Urothelium cell line (cell line): Measurements from ENCODE around the gene NANOGP8.
"Not testable (repeated sequence)": the region's sequence is repeated elsewhere in the genome, so short reads cannot be mapped to it uniquely, and the experiment has no call there.

Source experiments
- DNase-seq: peaks from one replicate; pipeline ENCODE4 v3.0.0; 2011; ENCODE audit warnings: low spot score, mixed read lengths
- FAIRE-seq: peaks from 2 replicates; lab custom pipeline; 2011; peaks lifted over from hg19 to GRCh38; lab: Jason Lieb, UNC

Gene NANOGP8

DNA sequence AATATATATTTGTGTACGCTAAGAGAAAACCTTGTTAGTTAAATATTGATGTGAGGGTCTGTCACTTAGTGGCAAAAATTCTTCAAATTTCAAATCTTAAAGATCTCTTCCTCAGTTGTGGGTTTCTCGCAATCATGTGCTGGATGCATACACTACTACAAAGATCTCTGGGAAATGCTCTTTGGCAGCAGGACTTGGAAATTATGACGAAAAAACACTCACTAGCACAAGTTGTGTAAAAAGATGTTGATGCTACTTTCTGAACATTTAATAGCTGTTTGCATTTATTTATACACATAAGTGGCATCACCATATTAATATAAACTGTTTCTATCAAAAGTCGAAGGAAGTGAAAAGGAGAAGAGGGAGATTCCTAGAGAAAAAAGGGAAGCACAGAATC, 10.8 kb upstream of the NANOGP8 start:
- FAIRE-seq (no peak), DNase-seq (no peak)

DNA sequence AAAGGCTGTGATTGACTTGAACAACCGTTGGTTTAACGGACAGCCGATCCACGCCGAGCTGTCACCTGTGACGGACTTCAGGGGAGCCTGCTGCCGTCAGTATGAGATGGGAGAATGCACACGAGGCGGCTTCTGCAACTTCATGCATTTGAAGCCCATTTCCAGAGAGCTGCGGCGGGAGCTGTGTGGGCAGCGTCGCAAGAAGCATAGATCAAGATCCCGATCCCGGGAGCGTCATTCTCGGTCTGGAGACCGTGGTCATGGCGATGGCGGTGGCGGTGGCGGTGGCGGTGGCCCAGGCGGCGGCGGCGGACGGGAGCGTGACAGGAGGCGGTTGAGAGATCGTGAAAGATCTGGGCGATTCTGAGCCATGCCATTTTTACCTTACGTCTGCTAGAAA, 7.8 kb upstream of the NANOGP8 start:
- no peak for DNase-seq

DNA sequence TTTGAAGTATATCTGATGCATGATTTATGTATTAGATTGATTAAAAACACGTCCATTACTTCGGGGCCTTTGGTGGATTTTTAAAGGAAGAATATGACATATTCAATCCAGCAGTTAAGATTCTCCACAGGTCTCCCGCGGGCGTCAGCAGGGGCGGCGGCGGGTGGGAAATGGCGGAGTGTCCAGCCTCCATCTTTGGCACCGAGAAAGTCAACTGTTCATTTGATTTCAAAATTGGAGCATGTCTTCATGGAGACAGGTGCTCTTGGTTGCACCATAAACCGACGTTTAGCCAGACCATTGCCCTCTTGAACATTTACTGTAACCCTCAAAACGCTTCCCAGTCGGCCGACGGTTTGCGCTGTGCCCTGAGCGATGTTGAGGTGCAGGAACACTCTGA, 7.2 kb upstream of the NANOGP8 start:
- DNase-seq: no peak
- no peak for FAIRE-seq

More for the DNA sequence above, 7.8 kb upstream of the NANOGP8 start:
- FAIRE-seq: no peak

DNA sequence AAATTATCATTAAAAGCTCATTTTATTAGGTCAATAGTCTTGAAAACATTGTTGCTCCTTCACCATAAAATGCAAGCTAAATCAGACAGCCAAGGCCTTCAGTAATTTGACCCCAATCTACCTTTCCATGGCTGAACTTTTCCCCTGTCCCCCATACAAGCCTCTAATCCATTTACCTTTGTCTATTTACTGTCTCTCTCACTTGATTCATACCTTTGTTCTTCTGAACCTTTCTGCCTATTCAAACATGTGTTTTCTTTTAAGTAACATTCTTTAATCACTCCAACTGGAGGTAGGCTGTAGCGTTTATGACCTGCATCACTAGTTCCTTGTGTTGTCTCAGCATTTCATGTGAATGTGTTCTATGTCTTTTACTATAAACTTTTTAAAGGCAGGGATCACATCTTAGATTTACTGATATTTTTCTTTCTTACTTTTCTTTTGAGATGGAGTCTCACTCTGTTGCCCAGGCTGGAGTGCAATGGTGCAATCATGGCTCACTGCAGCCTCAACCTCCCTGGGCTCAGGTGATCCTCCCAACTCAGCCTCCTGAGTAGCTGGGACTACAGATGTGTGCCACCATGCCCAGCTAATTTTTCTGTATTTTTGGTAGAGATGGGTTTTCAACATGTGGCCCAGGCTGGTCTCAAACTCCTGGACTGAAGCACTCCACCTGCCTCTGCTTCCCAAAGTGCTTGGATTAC, 5.2 kb upstream of the NANOGP8 start:
- no peak for FAIRE-seq
- no peak for DNase-seq

DNA sequence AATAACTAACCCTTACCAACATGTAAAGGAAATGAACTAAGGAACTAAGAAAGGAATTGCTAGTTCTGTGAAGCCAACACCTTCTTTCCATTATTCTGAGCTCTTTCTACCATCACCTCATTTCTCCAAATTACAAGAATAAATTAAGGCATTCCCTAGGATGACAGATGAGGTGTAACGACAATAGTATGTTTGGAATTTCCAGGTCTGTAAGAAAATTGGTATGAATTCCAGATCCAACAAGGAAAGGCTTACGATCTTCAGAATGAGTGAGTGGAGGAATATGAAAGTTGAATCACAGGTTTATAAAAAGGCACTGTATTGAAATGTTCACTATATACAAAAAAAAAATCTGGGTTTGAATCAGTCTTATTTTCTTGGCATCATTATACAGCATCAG, 4.5 kb upstream of the NANOGP8 start:
- FAIRE-seq: no peak
- no peak for DNase-seq

DNA sequence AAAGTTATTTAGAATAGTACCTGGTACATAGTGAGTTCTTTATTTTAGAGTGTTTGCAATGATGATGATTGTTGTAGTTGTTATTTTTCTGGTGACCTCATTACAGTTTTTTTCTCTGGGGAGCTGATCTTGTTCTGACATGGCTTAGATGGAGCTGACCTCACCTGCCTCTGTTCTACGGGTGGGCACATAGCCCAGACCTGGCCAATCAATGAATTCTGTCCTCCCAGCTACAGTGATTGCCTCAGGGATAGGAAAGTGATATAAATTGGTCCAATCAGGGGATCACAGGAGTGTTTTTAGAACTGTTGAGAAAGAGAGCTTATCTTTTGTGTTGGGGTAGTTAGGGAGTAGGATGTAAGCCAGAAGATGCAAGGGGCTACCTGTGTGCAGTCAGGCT, 3.2 kb upstream of the NANOGP8 start:
- FAIRE-seq: no peak
- DNase-seq: no peak

DNA sequence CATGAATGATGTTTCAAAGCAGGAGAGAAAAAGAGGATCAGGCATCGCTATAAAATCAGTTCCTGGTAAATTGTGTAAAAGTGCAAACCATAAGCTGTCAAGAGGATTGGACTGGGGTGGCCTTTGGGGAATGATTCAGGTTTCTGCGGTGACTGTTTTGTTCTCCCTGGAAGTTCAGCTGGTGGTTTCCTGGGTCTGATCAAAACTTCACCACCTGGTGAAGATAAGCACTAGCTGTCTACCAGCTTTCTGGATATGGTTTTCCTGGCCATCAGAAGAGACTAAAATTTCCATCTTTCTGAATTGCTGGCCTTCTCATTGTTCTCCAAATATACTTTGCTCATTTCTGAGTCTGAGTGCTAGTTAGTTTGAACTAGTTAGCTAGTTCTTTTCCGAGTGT, 2.7 kb upstream of the NANOGP8 start:
- no peak for DNase-seq
- no peak for FAIRE-seq

DNA sequence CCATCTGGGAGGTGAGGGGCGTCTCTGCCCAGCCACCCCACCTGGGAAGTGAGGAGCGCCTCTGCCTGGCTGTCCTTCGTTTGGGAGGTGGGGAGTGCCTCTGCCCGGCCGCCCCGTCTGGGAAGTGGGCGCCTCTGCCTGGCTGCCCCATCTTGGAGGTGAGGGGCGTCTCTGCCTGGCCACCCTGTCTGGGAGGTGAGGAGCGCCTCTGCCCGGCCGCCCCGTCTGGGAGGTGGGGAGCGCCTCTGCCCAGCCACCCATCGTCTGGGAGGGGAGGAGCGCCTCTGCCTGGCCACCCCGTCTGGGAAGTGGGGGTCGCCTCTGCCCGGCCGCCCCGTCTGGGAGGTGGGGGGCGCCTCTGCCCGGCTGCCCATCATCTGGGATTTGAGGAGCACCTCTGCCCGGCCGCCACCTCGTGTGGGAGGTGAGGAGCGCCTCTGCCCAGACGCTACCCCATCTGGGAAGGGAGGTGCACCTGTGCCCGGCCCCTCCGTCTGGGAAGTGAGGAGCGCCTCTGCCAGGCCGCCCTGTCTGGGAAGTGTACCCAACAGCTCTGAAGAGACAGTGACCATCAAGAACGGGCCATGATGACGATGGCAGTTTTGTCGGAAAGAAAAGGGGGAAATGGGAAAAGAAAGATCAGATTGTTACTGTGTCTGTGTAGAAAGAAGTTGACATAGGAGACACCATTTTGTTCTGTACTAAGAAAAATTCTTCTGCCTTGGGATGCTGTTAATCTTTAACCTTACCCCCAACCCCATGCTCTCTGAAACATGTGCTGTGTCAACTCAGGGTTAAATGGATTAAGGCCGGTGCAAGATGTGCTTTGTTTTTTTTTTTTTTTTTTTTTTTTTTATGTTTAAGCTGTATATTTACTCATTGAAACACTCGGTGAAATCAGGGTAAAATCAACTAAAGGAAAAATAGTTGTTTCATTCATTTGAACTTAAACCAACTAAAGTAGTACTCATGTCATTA, 2.4 kb downstream of the NANOGP8 start:
- FAIRE-seq: peak; percentile 63
- DNase-seq: not testable (repeated sequence)

DNA sequence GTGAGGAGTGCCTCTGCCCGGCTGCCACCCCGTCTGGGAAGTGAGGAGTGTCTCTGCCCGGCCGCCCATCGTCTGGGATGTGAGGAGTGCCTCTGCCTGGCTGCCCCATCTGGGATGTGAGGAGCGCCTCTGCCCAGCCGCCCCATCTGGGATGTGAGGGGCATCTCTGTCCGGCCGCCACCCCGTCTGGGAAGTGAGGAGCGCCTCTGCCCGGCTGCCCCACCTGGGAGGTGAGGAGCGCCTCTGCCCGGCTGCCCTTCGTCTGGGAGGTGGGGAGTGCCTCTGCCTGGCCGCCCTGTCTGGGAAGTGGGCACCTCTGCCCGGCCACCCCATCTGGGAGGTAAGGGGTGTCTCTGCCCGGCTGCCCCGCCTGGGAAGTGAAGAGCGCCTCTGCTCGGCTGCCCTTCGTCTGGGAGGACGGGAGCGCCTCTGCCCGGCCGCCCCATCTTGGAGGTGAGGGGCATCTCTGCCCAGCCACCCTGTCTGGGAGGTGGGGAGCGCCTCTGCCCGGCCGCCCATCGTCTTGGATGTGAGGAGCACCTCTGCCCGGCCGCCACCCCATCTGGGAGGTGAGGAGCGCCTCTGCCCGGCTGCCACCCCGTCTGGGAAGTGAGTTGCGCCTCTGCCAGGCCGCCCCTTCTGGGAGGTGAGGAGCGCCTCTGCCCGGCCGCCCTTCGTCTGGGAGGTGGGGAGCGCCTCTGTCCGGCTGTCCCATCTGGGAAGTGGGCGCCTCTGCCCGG, 3.3 kb downstream of the NANOGP8 start:
- not testable (repeated sequence) for FAIRE-seq, DNase-seq

DNA sequence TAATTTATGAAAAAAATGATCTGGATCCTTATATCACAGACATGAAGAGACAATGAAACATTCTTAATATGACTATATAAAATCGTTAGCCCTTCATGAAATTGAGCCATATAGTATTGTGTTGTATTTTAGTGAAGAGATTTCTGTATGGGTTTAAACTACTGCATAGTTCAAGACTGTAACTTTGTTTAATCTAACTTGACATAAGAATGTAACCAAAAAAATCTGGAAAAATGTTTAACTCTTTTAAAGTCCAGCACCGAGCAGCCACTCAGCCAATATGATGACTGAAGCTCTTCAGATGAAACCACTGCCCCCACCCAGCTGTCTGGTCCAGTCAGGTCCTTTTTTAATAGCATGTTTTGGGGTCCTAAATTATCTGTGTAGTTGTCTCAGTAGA, 4.9 kb downstream of the NANOGP8 start:
- FAIRE-seq: no peak
- no peak for DNase-seq

DNA sequence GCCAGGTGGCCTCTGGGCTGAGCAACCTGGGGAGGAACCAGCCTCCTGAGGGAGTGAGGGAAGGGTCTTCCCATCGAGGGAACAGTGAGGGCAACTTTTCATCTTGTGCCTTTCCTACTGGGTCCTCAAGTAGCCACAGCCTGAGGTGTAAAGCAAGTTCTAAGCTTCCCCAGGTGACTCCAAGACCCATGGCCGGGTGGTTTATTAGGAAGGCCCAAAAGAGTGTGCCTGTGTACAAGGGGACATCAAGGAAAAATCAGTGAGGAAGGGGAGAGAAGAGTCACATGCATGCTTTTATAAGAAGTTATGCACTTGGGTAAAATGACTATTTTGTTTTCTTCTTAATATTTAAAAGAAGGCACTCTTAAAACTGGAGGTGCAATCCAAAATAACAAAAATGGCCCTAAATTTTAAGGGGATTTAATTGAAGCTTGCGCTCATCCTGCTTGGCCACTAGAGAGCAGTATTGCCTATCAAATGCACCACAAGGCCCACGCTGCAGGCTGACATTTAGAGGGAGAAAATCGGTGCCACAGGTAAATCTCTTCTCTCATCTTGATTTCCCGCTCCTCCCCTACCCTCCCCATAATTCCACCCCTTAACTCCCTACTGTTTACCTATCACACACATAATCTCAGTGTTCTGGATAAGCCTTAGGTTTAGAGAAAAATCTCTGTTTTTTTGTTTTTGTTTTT, 6.7 kb downstream of the NANOGP8 start:
- FAIRE-seq (no peak), DNase-seq (peak; percentile 59)

DNA sequence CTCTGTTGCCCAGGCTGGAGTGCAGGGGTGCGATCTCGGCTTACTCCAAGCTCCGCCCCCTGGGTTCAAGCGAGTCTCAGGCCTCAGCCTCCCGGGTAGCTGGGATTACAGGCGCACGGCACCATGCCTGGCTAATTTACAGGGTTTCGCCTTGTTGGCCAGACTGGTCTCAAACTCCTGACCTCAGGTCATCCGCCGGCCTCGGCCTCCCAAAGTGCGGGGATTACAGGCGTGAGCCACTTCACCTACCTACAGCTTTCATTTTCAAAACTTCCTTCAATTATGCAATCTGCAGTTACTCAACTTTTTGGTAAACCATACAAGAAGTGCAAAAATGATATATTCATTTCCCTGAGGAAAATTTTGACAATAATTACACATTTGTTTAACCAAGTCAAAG, 14.0 kb downstream of the NANOGP8 start:
- DNase-seq (no peak), FAIRE-seq (no peak)

DNA sequence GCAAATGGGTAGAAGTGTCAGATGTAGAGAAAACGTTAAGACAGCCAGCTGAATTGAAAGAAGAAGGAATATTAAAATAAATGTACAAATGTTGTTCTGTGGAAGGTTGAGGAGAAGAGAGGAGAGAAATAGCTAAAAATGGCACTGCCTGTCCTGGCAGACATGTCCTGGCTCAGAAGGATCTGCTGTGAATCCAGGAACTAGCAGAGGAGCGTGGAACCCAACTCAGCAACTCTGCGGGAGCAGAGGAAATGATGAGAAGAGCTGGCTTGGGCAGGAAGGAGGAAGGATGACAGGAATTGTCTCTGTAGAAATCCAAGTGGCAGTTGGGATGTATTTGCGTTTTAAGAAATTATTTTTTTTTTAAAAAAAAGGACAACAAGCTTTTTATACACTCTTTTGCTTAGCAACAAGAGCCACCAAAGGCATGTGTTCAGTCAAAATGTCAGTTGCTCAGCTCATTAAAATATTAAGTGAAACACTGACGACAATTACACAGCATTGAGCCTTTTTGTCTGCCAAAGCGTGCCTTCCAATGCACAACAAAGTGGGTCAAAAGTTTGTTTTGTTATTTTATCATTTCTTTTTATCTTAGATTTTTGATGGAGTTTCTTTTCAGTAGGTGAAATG, 16.1 kb downstream of the NANOGP8 start:
- no peak for DNase-seq
- no peak for FAIRE-seq

DNA sequence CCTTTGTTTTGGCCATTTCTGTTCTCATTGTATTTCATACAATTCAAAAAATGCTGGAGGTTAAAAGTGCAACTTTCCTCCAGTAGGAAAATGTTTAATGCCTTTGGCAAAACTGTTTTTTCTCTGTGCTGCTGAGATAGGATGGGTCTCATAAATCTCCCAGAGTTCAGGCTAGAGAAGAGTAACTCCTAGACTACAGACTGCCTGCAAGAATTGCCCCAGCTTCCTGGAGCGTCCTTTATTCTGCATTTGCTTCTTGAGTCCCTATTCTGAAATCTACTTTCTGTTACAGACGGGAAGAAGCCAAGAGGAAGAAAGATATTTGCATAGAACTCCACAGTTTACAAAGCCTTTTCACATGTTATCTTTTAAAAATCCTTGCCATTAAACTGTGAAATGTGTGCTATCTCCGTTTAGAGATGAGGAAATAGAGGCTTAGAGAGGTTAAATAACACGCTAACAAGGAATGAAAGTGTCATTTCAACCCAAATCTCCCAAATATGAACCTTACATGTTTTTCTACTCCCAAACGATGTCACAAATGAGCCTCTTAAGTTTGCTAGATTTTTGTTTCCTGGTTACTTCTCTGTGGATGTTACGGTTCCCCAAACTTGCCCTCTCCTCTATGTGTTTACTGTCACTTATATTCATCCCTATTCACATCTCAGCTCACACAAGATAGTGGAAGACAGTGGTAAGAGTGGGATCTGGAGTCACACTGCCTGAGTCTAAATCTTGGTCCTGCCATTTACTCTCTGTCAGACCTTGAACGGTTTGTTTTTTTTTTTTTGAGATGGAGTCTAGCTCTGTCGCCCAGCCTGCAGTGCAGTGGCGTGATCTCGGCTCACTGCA, 17.4 kb downstream of the NANOGP8 start:
- FAIRE-seq (no peak), DNase-seq (no peak)

DNA sequence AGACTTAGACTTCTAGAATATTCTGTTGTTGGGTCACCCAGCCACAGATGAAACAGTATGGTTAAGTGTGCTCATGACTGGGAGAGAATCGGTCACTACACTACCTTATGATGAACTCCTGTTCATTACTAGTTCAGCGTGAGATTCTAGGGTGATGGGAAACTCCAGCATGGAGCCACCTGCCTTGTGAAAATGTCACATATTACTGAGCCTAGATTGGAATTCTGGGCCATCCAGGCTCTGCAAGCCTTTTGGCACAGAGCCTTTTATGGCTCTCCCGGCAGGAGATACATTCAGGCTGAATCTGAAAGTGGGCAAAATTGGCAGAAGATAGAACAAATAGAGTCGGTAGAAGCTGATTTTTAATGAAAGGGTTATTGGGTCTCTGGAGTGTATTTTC, 19.0 kb downstream of the NANOGP8 start:
- FAIRE-seq: no peak
- no peak for DNase-seq

DNA sequence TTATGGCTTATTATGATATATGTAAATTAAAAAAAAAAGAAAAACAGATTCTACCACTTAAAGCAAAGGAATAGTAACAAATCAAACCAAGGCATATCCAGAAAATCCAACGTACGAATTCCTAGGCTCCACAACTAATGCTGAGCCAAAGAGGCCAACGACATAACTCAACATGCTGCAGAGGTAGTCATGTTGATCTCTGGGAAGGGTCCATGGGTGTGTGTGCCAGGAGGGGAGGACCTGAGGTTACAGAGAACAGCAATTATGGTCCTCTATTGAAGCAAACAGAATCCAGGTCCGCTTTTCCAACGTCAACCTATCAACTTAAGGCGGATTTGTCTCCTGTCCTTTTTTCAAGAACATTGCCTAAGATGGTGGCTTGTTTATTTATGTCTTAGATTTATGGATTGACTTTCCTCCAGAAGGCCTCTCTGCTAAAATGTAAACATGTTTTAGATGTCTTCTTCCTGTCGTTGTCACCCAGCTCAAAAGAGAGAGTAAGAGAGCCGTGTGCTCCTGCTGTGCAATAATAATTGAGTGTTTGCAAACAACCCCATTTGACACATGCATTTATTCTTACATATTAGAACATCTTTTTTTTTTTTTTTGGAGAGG, 20.4 kb downstream of the NANOGP8 start:
- FAIRE-seq: no peak

DNA sequence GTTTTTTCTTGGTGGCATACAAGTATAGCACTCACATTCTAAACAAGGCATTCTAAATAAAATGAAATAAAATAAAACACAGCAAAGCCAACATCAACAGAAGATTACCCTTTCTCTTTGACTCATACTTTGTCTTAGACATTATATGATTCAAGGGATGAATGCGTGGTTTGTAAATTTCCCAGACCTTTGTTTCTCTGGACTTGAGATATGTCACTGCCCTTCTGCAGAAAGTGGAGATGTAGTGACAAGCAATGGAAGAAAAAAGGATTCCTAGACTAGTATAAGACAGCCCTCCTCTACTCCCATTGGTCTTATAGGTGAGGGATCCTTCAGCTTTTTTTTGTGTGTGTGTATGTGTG, 22.4 kb downstream of the NANOGP8 start:
- FAIRE-seq (no peak), DNase-seq (no peak)

More for the DNA sequence above, 20.4 kb downstream of the NANOGP8 start:
- DNase-seq: no peak

DNA sequence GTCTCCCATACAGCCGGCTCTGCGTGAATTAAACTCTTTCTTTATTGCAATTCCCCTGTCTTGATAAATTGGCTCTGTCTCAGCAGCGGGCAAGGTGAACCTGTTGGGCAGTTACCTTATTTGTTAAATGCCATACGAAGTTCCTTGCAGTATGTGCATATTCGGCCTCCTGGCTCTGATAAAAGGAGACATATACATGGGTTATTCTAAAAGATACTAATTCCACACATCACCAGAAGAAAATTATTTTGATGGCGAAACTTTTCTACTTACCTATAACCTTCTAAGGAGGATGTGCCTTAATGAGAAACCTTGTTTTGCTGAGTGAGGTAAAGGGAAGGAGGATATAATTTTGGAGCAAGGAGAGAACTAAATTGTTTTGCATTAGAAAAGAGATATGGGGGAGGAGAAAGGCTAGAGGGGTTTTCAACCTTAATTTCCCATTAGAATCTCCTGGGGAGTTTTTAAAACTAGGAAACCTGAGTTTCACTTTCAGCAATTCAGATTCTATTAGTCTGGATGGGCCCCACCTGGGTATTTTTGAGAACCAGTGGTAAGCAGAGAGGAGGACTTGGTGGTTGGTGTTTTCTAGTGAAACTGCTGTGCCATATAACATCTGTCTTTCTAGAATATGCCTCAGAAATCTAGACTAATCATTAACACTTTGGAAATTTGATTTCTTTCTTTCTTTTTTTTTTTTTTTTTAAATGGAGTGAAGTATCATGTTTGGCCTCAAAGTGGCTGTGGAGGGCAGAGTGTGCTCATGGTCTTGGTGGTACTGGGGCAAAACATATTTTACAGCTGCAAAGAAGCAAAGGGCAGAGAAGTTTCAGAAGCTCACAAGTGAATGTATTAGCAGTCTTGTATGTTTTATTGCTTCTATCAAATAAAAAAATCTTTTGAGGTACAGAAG, 23.0 kb downstream of the NANOGP8 start:
- DNase-seq (no peak), FAIRE-seq (no peak)
